Embryonic facial prominence (tissue), 1 donor: Measurements from ENCODE around the gene TULP1.

Source experiments
- DNase-seq: peaks from one replicate; pipeline ENCODE4 v3.0.0-alpha.2; 2016; ENCODE audit errors: extremely low spot score

Gene TULP1

GRCh38 chr6:35483893-35484645, 28.6 kb downstream of the TULP1 start:
- no peak for DNase-seq

- DNase-seq: no peak
Measured at GRCh38 chr6:35483490-35483889, 29.2 kb downstream of the TULP1 start.

- DNase-seq: no peak
Measured at GRCh38 chr6:35483062-35483461, 29.6 kb downstream of the TULP1 start.

GRCh38 chr6:35481226-35481625, 31.5 kb downstream of the TULP1 start:
- DNase-seq: no peak

GRCh38 chr6:35480176-35480575, 32.5 kb downstream of the TULP1 start:
- DNase-seq: no peak

GRCh38 chr6:35478259-35478658, 34.4 kb downstream of the TULP1 start:
- no peak for DNase-seq

- DNase-seq: no peak
Measured at GRCh38 chr6:35477551-35478179, 35.0 kb downstream of the TULP1 start.

GRCh38 chr6:35477028-35477427, 35.7 kb downstream of the TULP1 start:
- DNase-seq: no peak

GRCh38 chr6:35476004-35476403, 36.7 kb downstream of the TULP1 start:
- DNase-seq: no peak

- no peak for DNase-seq
Measured at GRCh38 chr6:35475573-35475972, 37.1 kb downstream of the TULP1 start.

GRCh38 chr6:35474942-35475570, 37.6 kb downstream of the TULP1 start:
- DNase-seq: no peak

GRCh38 chr6:35474131-35474941, 38.4 kb downstream of the TULP1 start:
- DNase-seq: no peak

- no peak for DNase-seq
Measured at GRCh38 chr6:35473850-35474130, 38.9 kb downstream of the TULP1 start.

- DNase-seq: no peak
Measured at GRCh38 chr6:35473075-35473849, 39.4 kb downstream of the TULP1 start.

GRCh38 chr6:35471836-35472345, 40.8 kb downstream of the TULP1 start:
- no peak for DNase-seq

- no peak for DNase-seq
Measured at GRCh38 chr6:35470663-35471120, 42.0 kb downstream of the TULP1 start.

GRCh38 chr6:35469751-35470662, 42.7 kb downstream of the TULP1 start:
- DNase-seq: no peak

- DNase-seq: no peak
Measured at GRCh38 chr6:35468980-35469750, 43.5 kb downstream of the TULP1 start.

GRCh38 chr6:35468181-35468979, 44.3 kb downstream of the TULP1 start, which contains the start of gene RPL10A:
Gene RPL10A, plus strand, starts transcription at chr6:35468401. Its CDS starts 34 bp downstream, at chr6:35468435.
- DNase-seq: peak; percentile 97
